Activated T-cell treated with anti-CD3 and anti-CD28 coated beads, Interleukin-2, amount 50 U/mL, for 24 hours (primary cell): ENCODE measurements around the gene MYO3B.

Experiments
- DNase-seq: peaks from one replicate; pipeline ENCODE4 v3.0.0-alpha.2; 2020
- H3K27ac Mint-ChIP-seq: 2 replicates; pipeline ENCODE4 v1.8.0; 2020; ENCODE audit warnings: mild to moderate bottlenecking, mixed read lengths
- H3K27me3 Mint-ChIP-seq: 2 replicates; pipeline ENCODE4 v1.8.0; 2020; ENCODE audit warnings: mixed read lengths
- H3K36me3 Mint-ChIP-seq: 2 replicates; pipeline ENCODE4 v1.8.0; 2020; ENCODE audit warnings: low read depth, mixed read lengths
- H3K4me1 Mint-ChIP-seq: 2 replicates; pipeline ENCODE4 v1.8.0; 2020; ENCODE audit warnings: low read depth, mixed read lengths
- H3K4me3 Mint-ChIP-seq: 2 replicates; pipeline ENCODE4 v1.8.0; 2020; ENCODE audit warnings: mild to moderate bottlenecking, moderate library complexity, mixed read lengths
- H3K9me3 Mint-ChIP-seq: 2 replicates; pipeline ENCODE4 v1.8.0; 2020; ENCODE audit warnings: mixed read lengths

The MYO3B gene

DNA sequence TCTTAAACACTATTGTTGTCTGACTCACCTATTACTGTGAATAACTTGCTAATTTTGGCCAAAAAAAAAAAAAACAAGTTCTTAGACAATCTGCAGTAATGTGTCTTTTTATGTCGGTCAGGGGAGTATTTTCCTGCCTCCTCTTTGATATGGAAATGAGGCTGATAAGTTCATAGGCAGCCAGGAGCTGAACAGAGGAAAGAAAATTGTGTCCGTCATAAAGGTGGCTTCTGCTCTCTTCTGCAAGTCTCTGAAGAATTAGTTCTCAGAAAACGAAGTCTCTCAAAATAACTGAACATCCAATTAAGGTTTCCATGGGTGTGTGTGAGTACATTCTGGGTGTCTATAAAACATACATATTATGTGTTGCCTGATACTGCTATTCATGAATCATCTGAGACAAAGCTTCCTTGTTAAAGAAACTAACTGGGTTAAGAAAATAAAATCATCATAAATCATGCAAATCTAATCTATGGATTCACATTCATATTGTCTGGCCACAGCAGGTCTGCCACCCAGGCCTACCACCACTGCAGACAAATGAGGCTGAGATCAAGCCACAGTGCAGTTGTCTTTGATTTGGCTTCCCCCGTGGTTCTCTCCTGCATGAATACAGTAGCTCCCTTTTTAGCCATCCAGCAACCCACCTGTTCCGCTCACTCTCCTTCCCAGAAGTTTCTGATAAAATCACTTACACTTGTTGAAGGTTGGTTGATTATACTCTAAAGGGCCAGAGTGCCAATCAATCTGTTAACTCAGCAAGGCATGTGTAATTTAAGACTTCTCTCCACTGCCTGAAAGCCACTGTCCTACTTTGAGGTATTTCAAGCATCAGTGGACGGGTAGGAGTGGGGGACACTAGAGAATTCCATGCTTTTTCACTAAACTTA, 517.8 kb downstream of the MYO3B start:
- Mint-ChIP-seq H3K4me3 (no peak overlapping the region), H3K36me3 (no peaks in the 10 kb centered on the region), H3K27ac (no peak overlapping the region), H3K27me3 (peaks cover 11% of the 10 kb centered on the region), H3K9me3 (no peaks in the 10 kb centered on the region), H3K4me1 (no peaks in the 10 kb centered on the region)
- DNase-seq = no peak

DNA sequence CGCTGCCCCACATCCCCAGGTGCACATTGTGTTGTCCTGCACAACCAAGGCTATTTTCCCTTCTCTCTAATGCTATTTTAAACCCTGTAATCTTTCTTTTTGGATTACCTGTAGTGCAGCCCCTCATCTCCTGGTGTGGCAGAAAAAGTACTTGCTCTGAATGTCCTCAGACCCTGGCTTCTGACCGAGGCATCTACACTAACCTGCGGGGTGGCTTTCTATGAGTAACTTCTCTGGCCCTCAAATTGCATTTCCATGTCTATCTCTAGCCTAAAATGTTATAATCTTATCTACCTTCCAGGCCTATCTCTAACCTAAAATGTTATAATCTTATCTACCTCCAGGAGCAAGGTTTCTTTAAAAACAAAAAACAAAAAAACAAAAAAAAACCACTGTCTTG, 519.0 kb downstream of the MYO3B start:
- Mint-ChIP-seq H3K4me1 (no peaks in the 10 kb centered on the region), H3K27ac (no peak overlapping the region), H3K9me3 (no peaks in the 10 kb centered on the region), H3K4me3 (no peak overlapping the region), H3K27me3 (peaks cover 15% of the 10 kb centered on the region), H3K36me3 (no peaks in the 10 kb centered on the region)
- DNase-seq = no peak

DNA sequence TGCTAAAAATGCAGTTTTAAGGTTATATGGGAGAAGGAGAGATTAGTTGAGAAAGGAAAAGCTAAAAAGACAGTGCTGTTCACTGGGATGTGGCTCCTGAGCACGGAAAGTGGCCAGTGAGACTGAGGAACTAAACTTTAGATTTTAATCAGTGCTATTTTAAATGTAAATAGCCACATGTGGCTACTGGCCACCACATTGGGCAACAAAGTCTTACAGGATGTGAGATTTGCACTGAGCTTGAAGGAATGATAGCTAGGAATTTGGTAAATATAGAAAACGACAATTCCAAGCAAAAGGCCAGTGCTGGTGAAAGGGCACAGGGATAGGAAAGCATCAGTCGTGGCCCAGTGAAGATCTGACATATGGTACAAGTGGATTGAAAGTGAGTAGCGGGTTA, 523.1 kb downstream of the MYO3B start:
- no peaks in the 10 kb centered on the region for H3K36me3 Mint-ChIP-seq
- H3K27me3 Mint-ChIP-seq = peaks cover 27% of the 10 kb centered on the region
- H3K4me1 Mint-ChIP-seq = no peaks in the 10 kb centered on the region
- no peak for DNase-seq
- no peak overlapping the region for H3K27ac Mint-ChIP-seq
- peaks cover 4% of the 10 kb centered on the region for H3K9me3 Mint-ChIP-seq
- no peak overlapping the region for H3K4me3 Mint-ChIP-seq

DNA sequence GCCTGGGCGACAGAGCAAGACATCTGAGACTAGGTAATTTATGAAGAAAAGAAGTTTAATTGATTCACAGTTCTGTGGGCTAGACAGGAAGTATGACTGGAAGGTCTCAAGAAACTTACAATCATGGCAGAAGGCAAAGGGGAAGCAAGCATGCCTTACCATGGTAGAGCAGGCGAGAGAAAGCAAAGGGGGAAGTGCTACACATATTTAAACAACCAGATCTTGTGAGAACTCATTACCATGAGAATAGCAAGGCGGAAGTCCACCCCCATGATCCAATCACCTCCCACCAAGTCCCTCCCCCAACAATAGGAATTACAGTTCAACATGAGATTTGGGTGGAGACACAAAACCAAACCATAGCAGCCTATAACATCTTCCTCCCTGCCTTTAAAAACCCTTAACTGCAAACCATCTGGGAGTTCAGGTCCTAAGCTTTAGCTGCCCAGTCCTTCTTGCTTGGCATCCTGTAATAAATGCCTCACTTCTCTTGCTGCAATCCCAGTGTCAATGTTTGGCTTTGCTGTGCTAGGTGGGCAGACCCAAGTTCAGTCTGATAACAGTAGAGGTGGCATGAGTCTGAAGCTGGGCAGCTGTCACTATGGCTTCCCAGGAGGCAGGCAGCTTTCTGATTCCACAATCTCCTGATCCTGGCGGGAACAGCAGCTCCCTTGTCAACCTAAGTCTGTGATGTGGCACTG, 526.0 kb downstream of the MYO3B start:
- Mint-ChIP-seq H3K4me1 (no peaks in the 10 kb centered on the region), H3K27ac (no peak overlapping the region)

More for the DNA sequence above, 526.0 kb downstream of the MYO3B start:
- no peak for DNase-seq
- Mint-ChIP-seq H3K36me3 (no peaks in the 10 kb centered on the region), H3K4me3 (no peak overlapping the region), H3K9me3 (peaks cover 4% of the 10 kb centered on the region), H3K27me3 (peaks cover 41% of the 10 kb centered on the region)
